A673 (cell line): Measurements from ENCODE around the gene GNRH2.

ENCODE experiments used
- EZH2 ChIP-seq: fragments of 200-600 bp; sonication (generic); IDR thresholded peaks from 2 replicates; pipeline ENCODE4 v1.6.1; 2017; ENCODE audit warnings: borderline replicate concordance, low read depth, mild to moderate bottlenecking, mixed read lengths, antibody characterized with exemption, low read length; ENCODE audit not compliant: poor library complexity, severe bottlenecking
- TF ChIP-seq, protein P1 (sequence below): fragments of 300-800, 200-600 bp; sonication (generic); conservative IDR thresholded peaks from 2 replicates; pipeline ENCODE4 v1.5.1; 2017; ENCODE audit warnings: low read depth, mild to moderate bottlenecking, antibody characterized with exemption, low read length, moderate library complexity, mixed read lengths

DNA sequence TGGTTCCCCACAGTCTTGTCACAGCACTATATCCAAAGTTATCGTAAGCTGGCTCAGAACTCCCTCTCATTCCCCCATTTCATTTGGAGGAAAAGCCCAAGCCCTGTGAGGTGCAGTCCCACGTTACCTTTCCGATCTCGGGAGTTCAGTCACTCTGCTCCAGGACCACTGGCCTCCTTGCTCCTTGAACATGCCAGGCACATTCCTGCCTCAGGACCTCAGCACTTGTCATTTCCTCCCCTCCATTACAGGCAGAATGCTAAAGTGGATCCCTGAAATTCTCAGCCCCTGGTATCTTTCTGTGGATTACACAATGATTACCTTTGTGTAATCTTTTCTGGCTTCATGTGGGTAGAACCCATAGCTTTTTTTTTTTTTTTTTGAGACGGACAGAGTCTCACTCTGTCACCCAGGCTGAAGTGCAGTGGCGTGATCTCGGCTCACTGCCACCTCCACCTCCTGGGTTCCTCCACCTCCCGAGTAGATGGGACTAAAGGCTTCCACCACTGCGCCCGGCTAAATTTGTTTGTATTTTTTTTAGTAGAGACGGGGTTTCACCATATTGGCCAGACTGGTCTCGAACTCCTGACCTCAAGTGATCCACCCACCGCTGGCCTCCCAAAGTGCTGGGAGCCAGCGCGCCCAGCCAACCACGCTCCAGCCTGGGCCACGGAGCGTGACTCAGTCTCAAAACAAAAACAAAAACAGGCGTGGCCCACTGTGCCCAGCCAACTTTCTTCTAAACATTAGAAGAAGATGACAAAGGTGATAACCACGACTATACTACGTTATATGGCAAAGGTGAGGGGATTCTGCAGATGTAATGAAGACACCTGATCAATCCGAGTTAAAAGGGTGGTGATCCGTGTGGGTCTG, 24.0 kb downstream of the GNRH2 start:
- TF ChIP-seq, protein P1, sequence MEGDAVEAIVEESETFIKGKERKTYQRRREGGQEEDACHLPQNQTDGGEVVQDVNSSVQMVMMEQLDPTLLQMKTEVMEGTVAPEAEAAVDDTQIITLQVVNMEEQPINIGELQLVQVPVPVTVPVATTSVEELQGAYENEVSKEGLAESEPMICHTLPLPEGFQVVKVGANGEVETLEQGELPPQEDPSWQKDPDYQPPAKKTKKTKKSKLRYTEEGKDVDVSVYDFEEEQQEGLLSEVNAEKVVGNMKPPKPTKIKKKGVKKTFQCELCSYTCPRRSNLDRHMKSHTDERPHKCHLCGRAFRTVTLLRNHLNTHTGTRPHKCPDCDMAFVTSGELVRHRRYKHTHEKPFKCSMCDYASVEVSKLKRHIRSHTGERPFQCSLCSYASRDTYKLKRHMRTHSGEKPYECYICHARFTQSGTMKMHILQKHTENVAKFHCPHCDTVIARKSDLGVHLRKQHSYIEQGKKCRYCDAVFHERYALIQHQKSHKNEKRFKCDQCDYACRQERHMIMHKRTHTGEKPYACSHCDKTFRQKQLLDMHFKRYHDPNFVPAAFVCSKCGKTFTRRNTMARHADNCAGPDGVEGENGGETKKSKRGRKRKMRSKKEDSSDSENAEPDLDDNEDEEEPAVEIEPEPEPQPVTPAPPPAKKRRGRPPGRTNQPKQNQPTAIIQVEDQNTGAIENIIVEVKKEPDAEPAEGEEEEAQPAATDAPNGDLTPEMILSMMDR, result no peak
- TF ChIP-seq EZH2, result no peak
